ENCODE results near the gene METTL22.

METTL22 gene

DNA sequence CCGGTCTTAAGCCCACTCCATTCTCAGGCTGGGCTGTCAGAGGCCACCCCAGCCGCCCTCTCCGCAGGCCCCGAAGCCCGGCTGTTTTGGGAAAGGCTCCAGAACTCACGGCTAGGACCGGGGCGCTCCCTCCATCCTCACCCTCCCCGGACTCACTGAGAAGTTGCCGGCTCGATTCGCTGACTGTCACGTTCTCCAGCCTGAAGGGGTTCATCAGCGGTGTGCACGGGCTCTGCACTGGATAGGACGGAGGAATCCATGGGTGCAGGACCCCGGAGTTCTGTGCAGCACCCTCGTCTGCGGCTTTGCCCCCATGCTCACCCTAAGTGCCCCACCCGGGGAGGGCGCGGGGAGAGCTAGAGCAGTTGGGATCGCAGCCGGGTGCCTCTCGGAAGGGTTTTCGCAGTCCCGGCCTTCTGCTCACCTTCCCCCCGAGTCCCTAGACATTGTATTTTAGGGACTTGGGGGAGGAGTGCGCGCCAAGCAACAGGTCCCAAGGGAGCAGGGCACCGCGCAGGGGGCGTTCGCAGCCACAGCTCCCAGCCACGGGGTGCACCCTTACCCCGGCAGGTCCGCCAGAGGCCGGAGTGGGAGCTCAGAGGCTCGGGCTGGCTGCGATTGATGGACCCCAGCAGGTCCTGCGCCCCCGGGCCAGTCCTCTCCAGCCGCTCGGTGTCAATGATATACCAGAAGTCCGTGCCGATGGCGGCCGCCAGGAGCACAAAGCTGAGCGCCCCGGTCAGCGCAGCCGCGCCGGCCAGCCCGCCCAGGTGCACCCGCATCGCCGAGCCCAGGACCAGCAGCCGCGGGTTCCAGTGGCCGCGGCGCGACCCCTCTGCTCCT lies 32.2 kb upstream of the METTL22 start:
- Mint-ChIP-seq H3K36me3 (no peaks in the 10 kb centered on the region), H3K4me1 (no peaks in the 10 kb centered on the region), H3K9me3 (no peaks in the 10 kb centered on the region), H3K27ac (no peak overlapping the region), H3K4me3 (no peak overlapping the region), H3K27me3 (peaks cover 21% of the 10 kb centered on the region)

DNA sequence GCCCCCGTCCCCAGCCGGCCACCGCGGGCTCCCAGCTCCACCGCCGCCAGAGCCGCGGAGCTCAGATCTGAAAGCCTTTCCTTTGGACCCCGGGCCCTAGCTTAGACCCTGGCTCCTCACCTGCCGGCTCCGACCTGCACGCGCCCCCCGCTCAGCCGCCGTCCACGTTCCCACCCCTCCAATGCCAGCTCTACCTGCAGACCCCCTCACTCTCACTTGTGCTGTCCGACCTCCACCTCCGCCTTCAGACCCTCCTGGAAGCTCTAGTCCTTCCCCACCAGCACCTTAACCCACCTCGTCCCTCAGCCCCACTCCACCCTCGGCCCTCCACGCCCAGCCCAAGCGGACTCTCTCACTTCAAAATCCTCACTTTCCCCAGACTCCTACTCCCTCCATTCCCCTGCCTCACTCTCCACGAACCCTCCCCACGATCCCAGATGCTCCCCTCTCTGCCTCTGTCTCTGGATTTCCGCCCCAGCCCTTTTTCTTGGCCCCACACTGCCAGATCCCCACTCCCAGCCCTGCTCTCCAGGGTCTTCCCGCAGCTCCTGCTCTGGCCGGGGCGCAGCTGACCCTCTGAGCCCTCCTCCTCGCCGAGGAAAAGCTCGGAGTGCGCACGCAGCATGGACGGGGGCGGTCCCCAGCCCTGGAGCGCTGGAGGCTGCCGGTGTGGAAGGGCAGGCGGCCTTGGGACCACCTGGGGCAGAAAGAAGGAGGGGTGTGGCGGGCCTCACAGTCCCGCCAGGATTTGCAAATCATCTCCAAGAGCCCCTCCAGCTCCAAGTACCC lies 31.4 kb upstream of the METTL22 start, which contains the start of gene TMEM114:
TSS of gene TMEM114 (minus strand) at position 612 of the 789 bp plus-strand sequence. CDS start 673 bp downstream, outside the sequence.
- Mint-ChIP-seq H3K27me3 (peaks cover 21% of the 10 kb centered on the region), H3K36me3 (no peaks in the 10 kb centered on the region), H3K9me3 (no peaks in the 10 kb centered on the region), H3K4me3 (no peak within 1 kb of the TSS), H3K4me1 (no peaks in the 10 kb centered on the region), H3K27ac (no peak within 1 kb of the TSS)

- H3K4me1 Mint-ChIP-seq = no peaks in the 10 kb centered on the region
- no peaks in the 10 kb centered on the region for H3K36me3 Mint-ChIP-seq
- peaks cover 17% of the 10 kb centered on the region for H3K27me3 Mint-ChIP-seq
- no peak overlapping the region for H3K27ac Mint-ChIP-seq
- H3K9me3 Mint-ChIP-seq = no peaks in the 10 kb centered on the region
- no peak overlapping the region for H3K4me3 Mint-ChIP-seq
These were observed 30.7 kb upstream of the METTL22 start for GRCh38 chr16:8590811-8591210.

DNA sequence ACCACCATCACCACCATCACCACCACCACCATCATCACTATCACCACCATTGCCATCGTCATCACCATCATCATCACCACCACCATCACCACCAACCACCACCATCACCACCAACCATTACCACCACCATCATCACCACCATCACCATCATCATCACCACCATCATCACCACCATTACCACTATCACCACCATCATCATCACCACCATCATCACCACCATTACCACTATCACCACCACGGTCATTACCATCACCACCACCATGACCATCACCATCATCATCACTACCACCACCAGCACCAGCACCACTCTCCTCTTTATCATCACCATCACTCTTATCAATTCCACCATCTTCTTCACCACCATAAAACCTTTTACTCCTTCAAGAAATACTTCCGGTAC lies 30.0 kb upstream of the METTL22 start:
- no peaks in the 10 kb centered on the region for H3K36me3 Mint-ChIP-seq
- H3K4me1 Mint-ChIP-seq = no peaks in the 10 kb centered on the region
- H3K4me3 Mint-ChIP-seq = no peak overlapping the region
- peaks cover 17% of the 10 kb centered on the region for H3K27me3 Mint-ChIP-seq
- H3K9me3 Mint-ChIP-seq = no peaks in the 10 kb centered on the region
- H3K27ac Mint-ChIP-seq = no peak overlapping the region

GRCh38 chr16:8594149-8594666 lies 27.3 kb upstream of the METTL22 start:
- H3K36me3 Mint-ChIP-seq = no peaks in the 10 kb centered on the region
- H3K27me3 Mint-ChIP-seq = peaks cover 2% of the 10 kb centered on the region
- H3K27ac Mint-ChIP-seq = no peak overlapping the region
- H3K4me1 Mint-ChIP-seq = no peaks in the 10 kb centered on the region
- H3K9me3 Mint-ChIP-seq = no peaks in the 10 kb centered on the region
- H3K4me3 Mint-ChIP-seq = no peak overlapping the region

- H3K4me1 Mint-ChIP-seq = no peaks in the 10 kb centered on the region
These were observed 25.7 kb upstream of the METTL22 start for GRCh38 chr16:8595783-8596182.

DNA sequence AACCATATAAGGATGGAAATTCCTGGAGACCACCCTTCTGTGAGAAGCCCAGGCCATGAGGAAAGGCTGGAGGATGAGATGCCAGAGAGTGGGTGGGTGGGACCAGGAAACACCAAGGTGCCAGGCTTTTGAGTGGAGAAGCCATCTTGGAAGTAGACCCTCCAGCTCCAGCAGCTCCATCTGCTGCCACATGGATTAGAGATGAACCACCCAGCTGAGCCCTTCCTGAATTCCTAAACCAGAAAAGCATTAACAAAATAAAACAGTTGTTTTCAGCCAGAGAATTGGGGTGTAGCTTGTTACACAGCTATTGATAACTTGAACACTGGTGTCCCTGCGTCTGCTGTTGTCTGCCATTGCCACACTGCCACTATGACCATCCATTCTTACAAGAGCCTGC lies 24.9 kb upstream of the METTL22 start:
- Mint-ChIP-seq H3K36me3 (no peaks in the 10 kb centered on the region), H3K4me1 (no peaks in the 10 kb centered on the region), H3K4me3 (no peak overlapping the region), H3K27ac (no peak overlapping the region), H3K9me3 (no peaks in the 10 kb centered on the region), H3K27me3 (no peaks in the 10 kb centered on the region)

More at GRCh38 chr16:8595783-8596182, 25.7 kb upstream of the METTL22 start:
- H3K4me3 Mint-ChIP-seq = no peak overlapping the region
- H3K36me3 Mint-ChIP-seq = no peaks in the 10 kb centered on the region
- H3K27ac Mint-ChIP-seq = no peak overlapping the region
- no peaks in the 10 kb centered on the region for H3K27me3 Mint-ChIP-seq
- H3K9me3 Mint-ChIP-seq = no peaks in the 10 kb centered on the region

DNA sequence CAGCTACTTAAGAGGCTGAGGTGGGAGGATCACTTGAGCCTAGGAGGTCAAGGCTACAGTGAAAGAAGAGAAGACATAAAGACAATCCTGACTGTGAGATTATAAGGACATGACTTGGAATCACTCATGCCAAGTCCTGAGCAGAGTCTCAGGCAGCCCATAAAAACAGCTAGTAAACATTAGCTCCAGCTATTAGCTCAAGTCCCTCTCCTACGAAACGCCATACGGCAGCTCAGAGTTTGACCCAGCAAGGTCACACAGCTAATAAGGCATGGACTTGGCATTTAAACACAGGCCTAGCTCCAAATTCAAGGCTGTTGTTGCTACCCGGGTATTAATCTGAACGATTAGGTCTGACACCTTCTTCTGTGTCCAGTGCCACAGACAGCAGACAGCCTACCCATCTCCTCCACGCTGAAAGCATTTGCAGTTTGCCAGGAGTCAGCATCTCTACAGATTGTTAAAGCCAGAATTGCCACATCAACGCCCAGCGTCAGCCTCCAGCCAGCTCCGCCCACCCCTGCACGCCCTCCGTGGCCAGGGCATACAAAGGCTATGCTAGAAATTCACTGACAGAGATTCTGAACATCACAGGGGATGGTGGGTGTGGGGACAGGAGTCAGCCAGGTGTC lies 21.2 kb upstream of the METTL22 start:
- Mint-ChIP-seq H3K4me3 (no peak overlapping the region), H3K27ac (no peak overlapping the region)

DNA sequence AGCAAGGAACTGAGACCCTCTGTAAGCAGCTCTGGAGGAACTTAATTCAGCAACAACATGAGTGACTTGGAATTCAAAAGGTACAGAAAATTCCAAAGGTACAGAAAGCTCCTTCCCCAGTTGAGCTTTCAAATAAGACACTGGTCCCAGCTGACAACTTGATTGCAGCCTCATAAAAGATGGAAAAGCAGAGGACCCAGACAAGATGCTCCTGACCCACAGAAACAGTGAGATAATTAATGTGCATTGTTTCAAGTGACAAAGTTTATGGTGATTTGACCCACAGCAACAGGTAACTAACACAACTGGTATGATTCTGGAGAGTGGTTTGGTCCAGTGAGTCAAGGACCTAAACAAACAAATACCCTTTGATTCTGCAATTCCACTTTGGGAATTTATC lies 15.9 kb upstream of the METTL22 start:
- Mint-ChIP-seq H3K9me3 (no peaks in the 10 kb centered on the region), H3K4me3 (no peak overlapping the region), H3K36me3 (no peaks in the 10 kb centered on the region), H3K4me1 (no peaks in the 10 kb centered on the region), H3K27me3 (peaks cover 2% of the 10 kb centered on the region), H3K27ac (no peak overlapping the region)

More for the DNA sequence above, 21.2 kb upstream of the METTL22 start:
- H3K36me3 Mint-ChIP-seq = no peaks in the 10 kb centered on the region
- no peaks in the 10 kb centered on the region for H3K9me3 Mint-ChIP-seq
- peaks cover 2% of the 10 kb centered on the region for H3K27me3 Mint-ChIP-seq
- no peaks in the 10 kb centered on the region for H3K4me1 Mint-ChIP-seq

DNA sequence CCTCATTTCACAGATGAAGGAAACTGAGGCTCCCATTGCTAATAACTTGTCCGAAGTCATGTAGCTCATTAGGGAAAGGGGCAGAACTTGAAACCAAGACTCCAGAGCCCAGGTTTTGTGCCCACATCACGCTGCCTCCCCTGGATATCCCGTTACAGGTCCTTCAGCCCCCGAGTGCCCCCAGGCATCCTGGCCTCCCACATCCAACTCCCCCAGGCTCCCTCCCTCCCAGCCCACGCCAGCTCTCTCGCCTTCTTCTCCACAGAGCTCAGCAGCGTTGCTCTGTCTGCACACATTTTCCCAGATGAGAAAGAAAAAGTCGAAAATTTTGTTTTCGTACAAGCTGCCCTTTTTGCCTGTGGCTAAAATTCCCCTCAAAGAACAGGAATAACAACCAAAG lies 14.3 kb upstream of the METTL22 start:
- peaks cover 3% of the 10 kb centered on the region for H3K27me3 Mint-ChIP-seq
- no peak overlapping the region for H3K27ac Mint-ChIP-seq
- H3K36me3 Mint-ChIP-seq = no peaks in the 10 kb centered on the region
- no peaks in the 10 kb centered on the region for H3K4me1 Mint-ChIP-seq
- H3K4me3 Mint-ChIP-seq = no peak overlapping the region
- no peaks in the 10 kb centered on the region for H3K9me3 Mint-ChIP-seq

- H3K36me3 Mint-ChIP-seq = no peaks in the 10 kb centered on the region
- no peak overlapping the region for H3K4me3 Mint-ChIP-seq
- peaks cover 3% of the 10 kb centered on the region for H3K27me3 Mint-ChIP-seq
- H3K27ac Mint-ChIP-seq = no peak overlapping the region
- no peaks in the 10 kb centered on the region for H3K9me3 Mint-ChIP-seq
- no peaks in the 10 kb centered on the region for H3K4me1 Mint-ChIP-seq
These were observed 10.4 kb upstream of the METTL22 start for GRCh38 chr16:8611122-8611521.

DNA sequence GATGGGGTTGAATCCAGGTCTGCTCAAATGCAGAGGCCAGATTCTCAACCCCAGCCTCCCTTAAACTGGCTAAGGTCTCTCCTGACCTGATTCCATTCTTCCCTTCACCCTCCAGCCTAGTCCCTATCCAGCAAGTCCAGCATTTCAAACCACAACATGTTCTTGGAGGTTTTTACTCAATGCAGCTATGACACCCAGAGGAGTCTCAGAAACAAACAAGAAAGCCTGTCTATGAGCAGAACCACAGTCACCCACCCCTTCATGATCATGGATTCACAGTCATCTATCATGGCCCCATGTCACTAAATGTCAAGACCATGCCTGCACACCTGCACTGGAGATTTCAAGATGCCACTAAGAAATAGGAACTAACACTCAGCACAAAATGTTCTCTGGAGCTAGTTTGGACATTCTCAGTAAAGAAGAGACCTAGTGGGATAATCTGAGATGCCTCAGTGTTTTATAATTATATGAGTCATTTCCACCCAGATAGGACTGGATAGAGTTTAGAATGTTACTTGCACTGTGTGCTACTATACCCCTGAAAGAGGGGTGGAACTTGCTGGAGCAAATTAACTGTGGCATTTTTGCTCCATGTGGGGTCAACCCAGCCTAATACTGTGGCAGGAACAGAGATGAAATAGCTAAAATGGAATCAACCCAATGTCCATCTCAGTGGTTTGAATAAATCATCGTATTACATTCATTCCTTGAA lies 9.5 kb upstream of the METTL22 start:
- H3K9me3 Mint-ChIP-seq = no peaks in the 10 kb centered on the region
- H3K27me3 Mint-ChIP-seq = peaks cover 3% of the 10 kb centered on the region
- no peaks in the 10 kb centered on the region for H3K4me1 Mint-ChIP-seq
- no peak overlapping the region for H3K27ac Mint-ChIP-seq
- H3K36me3 Mint-ChIP-seq = no peaks in the 10 kb centered on the region
- H3K4me3 Mint-ChIP-seq = no peak overlapping the region

DNA sequence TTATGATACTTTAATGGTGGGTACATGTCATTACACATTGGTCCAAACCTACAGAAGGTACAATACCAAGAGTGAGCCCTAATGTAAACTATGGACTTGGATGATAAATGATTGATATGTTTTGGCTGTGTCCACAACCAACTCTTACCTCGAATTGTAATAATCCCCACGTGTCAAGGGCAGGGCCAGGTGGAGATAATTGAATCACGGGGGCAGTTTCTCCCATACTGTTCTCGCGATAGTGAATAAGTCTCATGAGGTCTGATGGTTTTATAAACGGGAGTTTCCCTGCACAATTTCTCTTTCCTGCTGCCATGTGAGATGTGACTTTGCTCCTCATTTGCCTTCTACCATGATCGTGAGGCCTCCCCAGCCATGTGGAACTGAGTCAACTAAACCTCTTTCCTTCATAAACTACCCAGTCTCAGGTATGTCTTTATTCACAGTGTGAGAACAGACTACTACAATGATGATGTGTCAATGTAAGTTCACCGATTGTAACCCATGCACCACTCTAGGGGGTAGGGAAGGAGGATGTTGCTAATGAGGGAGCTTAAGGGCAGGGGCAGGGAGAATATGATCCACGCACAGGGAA lies 7.0 kb upstream of the METTL22 start:
- peaks cover 3% of the 10 kb centered on the region for H3K27me3 Mint-ChIP-seq
- no peak overlapping the region for H3K4me3 Mint-ChIP-seq
- H3K27ac Mint-ChIP-seq = no peak overlapping the region
- H3K4me1 Mint-ChIP-seq = no peaks in the 10 kb centered on the region
- no peaks in the 10 kb centered on the region for H3K36me3 Mint-ChIP-seq
- H3K9me3 Mint-ChIP-seq = no peaks in the 10 kb centered on the region

- no peak overlapping the region for H3K4me3 Mint-ChIP-seq
- H3K36me3 Mint-ChIP-seq = no peaks in the 10 kb centered on the region
- peaks cover 22% of the 10 kb centered on the region for H3K4me1 Mint-ChIP-seq
- H3K27me3 Mint-ChIP-seq = no peaks in the 10 kb centered on the region
- no peaks in the 10 kb centered on the region for H3K9me3 Mint-ChIP-seq
- H3K27ac Mint-ChIP-seq = no peak overlapping the region
These were observed 1.7 kb upstream of the METTL22 start for GRCh38 chr16:8619671-8620370.

Data from activated naive CD4-positive, alpha-beta T cell treated with anti-CD3 and anti-CD28 coated beads, Interleukin-2, amount 50 U/mL, for 24 hours (primary cell).